Skeletal muscle satellite cell (primary cell): ENCODE results near the gene FSTL4.

Experiments
- H3K27me3 ChIP-seq: 2 replicates; pipeline ENCODE4 v1.7.0; 2013; ENCODE audit warnings: low read length; ENCODE audit not compliant: control insufficient read depth, insufficient read depth
- H3K36me3 ChIP-seq: 2 replicates; pipeline ENCODE4 v1.7.0; 2013; ENCODE audit warnings: mild to moderate bottlenecking, control low read depth, low read length; ENCODE audit not compliant: insufficient read depth
- H3K4me1 ChIP-seq: 2 replicates; pipeline ENCODE4 v1.7.0; 2013; ENCODE audit warnings: low read length; ENCODE audit not compliant: control insufficient read depth, insufficient read depth
- H3K4me2 ChIP-seq: 2 replicates; pipeline ENCODE4 v1.7.0; 2013; ENCODE audit warnings: mild to moderate bottlenecking, low read length
- H3K4me3 ChIP-seq: 2 replicates; pipeline ENCODE4 v1.7.0; 2013; ENCODE audit warnings: low read length
- H3K9ac ChIP-seq: 2 replicates; pipeline ENCODE4 v1.7.0; 2013; ENCODE audit warnings: mild to moderate bottlenecking, low read depth, low read length, moderate library complexity
- H3K9me3 ChIP-seq: replicated peaks from 2 replicates; pipeline ENCODE4 v1.7.0; 2013; ENCODE audit warnings: mild to moderate bottlenecking, control low read depth, low read length

FSTL4 gene

GRCh38 chr5:133607451-133607850 is 4.9 kb downstream of the FSTL4 start:
- H3K4me1 ChIP-seq = peaks cover 6% of the 10 kb centered on the region
- no peak overlapping the region for H3K4me2 ChIP-seq
- no peak overlapping the region for H3K9ac ChIP-seq
- H3K9me3 ChIP-seq = no peaks in the 10 kb centered on the region
- H3K27me3 ChIP-seq = peaks cover 64% of the 10 kb centered on the region
- no peaks in the 10 kb centered on the region for H3K36me3 ChIP-seq
- no peak overlapping the region for H3K4me3 ChIP-seq

- Histone ChIP-seq H3K4me2 (no peak overlapping the region), H3K27me3 (peaks cover 67% of the 10 kb centered on the region), H3K9me3 (no peaks in the 10 kb centered on the region), H3K4me1 (peaks cover 6% of the 10 kb centered on the region), H3K36me3 (no peaks in the 10 kb centered on the region), H3K9ac (no peak overlapping the region), H3K4me3 (no peak overlapping the region)
These were observed 5.5 kb downstream of the FSTL4 start for GRCh38 chr5:133606835-133607234.

GRCh38 chr5:133605323-133605722 is 7.0 kb downstream of the FSTL4 start:
- H3K27me3 ChIP-seq = peaks cover 52% of the 10 kb centered on the region
- H3K4me2 ChIP-seq = no peak overlapping the region
- H3K9me3 ChIP-seq = no peaks in the 10 kb centered on the region
- no peaks in the 10 kb centered on the region for H3K4me1 ChIP-seq
- no peak overlapping the region for H3K9ac ChIP-seq
- H3K4me3 ChIP-seq = no peak overlapping the region
- no peaks in the 10 kb centered on the region for H3K36me3 ChIP-seq

GRCh38 chr5:133603711-133604110 is 8.6 kb downstream of the FSTL4 start:
- Histone ChIP-seq H3K27me3 (peaks cover 38% of the 10 kb centered on the region), H3K9me3 (no peaks in the 10 kb centered on the region), H3K4me2 (no peak overlapping the region), H3K4me1 (no peaks in the 10 kb centered on the region), H3K4me3 (no peak overlapping the region), H3K36me3 (no peaks in the 10 kb centered on the region), H3K9ac (no peak overlapping the region)

GRCh38 chr5:133602835-133603380 is 9.4 kb downstream of the FSTL4 start:
- Histone ChIP-seq H3K36me3 (no peaks in the 10 kb centered on the region), H3K9me3 (no peaks in the 10 kb centered on the region), H3K4me3 (no peak overlapping the region), H3K4me2 (no peak overlapping the region), H3K4me1 (no peaks in the 10 kb centered on the region), H3K27me3 (peaks cover 30% of the 10 kb centered on the region), H3K9ac (no peak overlapping the region)

- Histone ChIP-seq H3K9me3 (no peaks in the 10 kb centered on the region), H3K4me3 (no peak overlapping the region), H3K9ac (no peak overlapping the region), H3K4me1 (no peaks in the 10 kb centered on the region), H3K27me3 (peaks cover 14% of the 10 kb centered on the region), H3K36me3 (no peaks in the 10 kb centered on the region), H3K4me2 (no peak overlapping the region)
These were observed 12.7 kb downstream of the FSTL4 start for GRCh38 chr5:133599600-133599999.

GRCh38 chr5:133599044-133599443 is 13.3 kb downstream of the FSTL4 start:
- H3K4me2 ChIP-seq = no peak overlapping the region
- no peaks in the 10 kb centered on the region for H3K9me3 ChIP-seq
- H3K4me1 ChIP-seq = no peaks in the 10 kb centered on the region
- peaks cover 14% of the 10 kb centered on the region for H3K27me3 ChIP-seq
- H3K9ac ChIP-seq = no peak overlapping the region
- no peak overlapping the region for H3K4me3 ChIP-seq
- H3K36me3 ChIP-seq = no peaks in the 10 kb centered on the region

GRCh38 chr5:133596049-133596448 is 16.3 kb downstream of the FSTL4 start:
- no peaks in the 10 kb centered on the region for H3K36me3 ChIP-seq
- no peak overlapping the region for H3K4me3 ChIP-seq
- H3K9me3 ChIP-seq = no peaks in the 10 kb centered on the region
- H3K27me3 ChIP-seq = no peaks in the 10 kb centered on the region
- H3K4me2 ChIP-seq = no peak overlapping the region
- no peaks in the 10 kb centered on the region for H3K4me1 ChIP-seq
- H3K9ac ChIP-seq = no peak overlapping the region

GRCh38 chr5:133595465-133595864 is 16.9 kb downstream of the FSTL4 start:
- Histone ChIP-seq H3K4me2 (no peak overlapping the region), H3K4me1 (no peaks in the 10 kb centered on the region), H3K27me3 (no peaks in the 10 kb centered on the region), H3K9me3 (no peaks in the 10 kb centered on the region), H3K36me3 (no peaks in the 10 kb centered on the region), H3K9ac (no peak overlapping the region), H3K4me3 (no peak overlapping the region)

- Histone ChIP-seq H3K4me2 (no peak overlapping the region), H3K4me1 (no peaks in the 10 kb centered on the region), H3K27me3 (no peaks in the 10 kb centered on the region)
These were observed 23.1 kb downstream of the FSTL4 start for GRCh38 chr5:133589286-133589685.

GRCh38 chr5:133582971-133583370 is 29.4 kb downstream of the FSTL4 start:
- Histone ChIP-seq H3K4me2 (no peak overlapping the region), H3K4me1 (no peaks in the 10 kb centered on the region), H3K9me3 (no peaks in the 10 kb centered on the region), H3K36me3 (no peaks in the 10 kb centered on the region), H3K9ac (no peak overlapping the region), H3K4me3 (no peak overlapping the region), H3K27me3 (no peaks in the 10 kb centered on the region)

More at GRCh38 chr5:133589286-133589685, 23.1 kb downstream of the FSTL4 start:
- H3K9me3 ChIP-seq = no peaks in the 10 kb centered on the region
- H3K4me3 ChIP-seq = no peak overlapping the region
- no peak overlapping the region for H3K9ac ChIP-seq
- H3K36me3 ChIP-seq = no peaks in the 10 kb centered on the region

GRCh38 chr5:133581918-133582317 is 30.4 kb downstream of the FSTL4 start:
- Histone ChIP-seq H3K4me2 (no peak overlapping the region), H3K4me1 (no peaks in the 10 kb centered on the region), H3K36me3 (no peaks in the 10 kb centered on the region), H3K27me3 (no peaks in the 10 kb centered on the region), H3K4me3 (no peak overlapping the region), H3K9ac (no peak overlapping the region), H3K9me3 (no peaks in the 10 kb centered on the region)
